ENCODE measurements around the gene TSPEAR. TPM values are rescaled to one million over a fixed set of nuclear protein-coding genes. Genes with fewer than 3 reads are reported as not detected.

The TSPEAR gene
- total RNA-seq: 0.19 TPM in 1 of 2 replicates, not detected in the other

GRCh38 chr21:44711327-44712202, at the start of gene TSPEAR:
Gene TSPEAR, minus strand, starts transcription at chr21:44711572. Its CDS starts 58 bp downstream, at chr21:44711514.

GRCh38 chr21:44697172-44697810, 14.1 kb downstream of the TSPEAR start, which contains the start of gene KRTAP10-12:
Gene KRTAP10-12, plus strand, starts transcription at chr21:44697172. Its CDS starts 30 bp downstream, at chr21:44697202.

GRCh38 chr21:44681861-44682579, 29.4 kb downstream of the TSPEAR start, which contains the start of gene KRTAP12-1:
Gene KRTAP12-1, minus strand, starts transcription at chr21:44682163. Its CDS starts 40 bp downstream, at chr21:44682123.

GRCh38 chr21:44666401-44667320, 44.7 kb downstream of the TSPEAR start, which contains the start of gene KRTAP12-2:
Gene KRTAP12-2, minus strand, starts transcription at chr21:44666927. Its CDS starts 41 bp downstream, at chr21:44666886.

GRCh38 chr21:44657635-44658540, 53.5 kb downstream of the TSPEAR start, which contains the start of gene KRTAP12-3:
Gene KRTAP12-3, plus strand, starts transcription at chr21:44657932. Its CDS starts 48 bp downstream, at chr21:44657980.

GRCh38 chr21:44654576-44655175, 56.7 kb downstream of the TSPEAR start, which contains the start of gene KRTAP12-4:
Gene KRTAP12-4, minus strand, starts transcription at chr21:44654659. Its CDS starts 45 bp downstream, at chr21:44654614.

GRCh38 chr21:44646366-44647221, 64.8 kb downstream of the TSPEAR start, which contains the start of gene KRTAP10-11:
Gene KRTAP10-11, plus strand, starts transcription at chr21:44646414. Its CDS starts 45 bp downstream, at chr21:44646459.

GRCh38 chr21:44637018-44637850, 74.1 kb downstream of the TSPEAR start, which contains the start of gene KRTAP10-10:
Gene KRTAP10-10, plus strand, starts transcription at chr21:44637356. Its CDS starts 62 bp downstream, at chr21:44637418.

GRCh38 chr21:44626673-44627143, 84.7 kb downstream of the TSPEAR start, which contains the start of gene KRTAP10-9:
Gene KRTAP10-9, plus strand, starts transcription at chr21:44627093. Its CDS starts 79 bp downstream, at chr21:44627172.

GRCh38 chr21:44612029-44612486, 99.3 kb downstream of the TSPEAR start, which contains the start of gene KRTAP10-8:
Gene KRTAP10-8, plus strand, starts transcription at chr21:44612079. Its CDS starts 22 bp downstream, at chr21:44612101.

GRCh38 chr21:44600118-44600978, 111.0 kb downstream of the TSPEAR start, which contains the start of gene KRTAP10-7:
Gene KRTAP10-7, plus strand, starts transcription at chr21:44600597. Its CDS starts 25 bp downstream, at chr21:44600622.

GRCh38 chr21:44592446-44593311, 118.7 kb downstream of the TSPEAR start, which contains the start of gene KRTAP10-6:
Gene KRTAP10-6, minus strand, starts transcription at chr21:44592505. Its CDS starts 21 bp downstream, at chr21:44592484.

GRCh38 chr21:44580231-44580821, 131.0 kb downstream of the TSPEAR start, which contains the start of gene KRTAP10-5:
Gene KRTAP10-5, minus strand, starts transcription at chr21:44580604. Its CDS starts 26 bp downstream, at chr21:44580578.

Measured in bladder microvascular endothelial cell (primary cell).